ENCODE measurements around the gene PVALEF. TPM values are rescaled to one million over a fixed set of nuclear protein-coding genes. Genes with fewer than 3 reads are reported as not detected.
"Not testable (repeated sequence)": the region's sequence is repeated elsewhere in the genome, so short reads cannot be mapped to it uniquely, and the experiment has no call there.

The PVALEF gene
- total and polyA plus RNA-seq, 2 of the 13 experiments (the other 11 are each of a cell fraction or from before 2014, with no cell fraction given) = 0.18 TPM

- TF ChIP-seq, protein P1, sequence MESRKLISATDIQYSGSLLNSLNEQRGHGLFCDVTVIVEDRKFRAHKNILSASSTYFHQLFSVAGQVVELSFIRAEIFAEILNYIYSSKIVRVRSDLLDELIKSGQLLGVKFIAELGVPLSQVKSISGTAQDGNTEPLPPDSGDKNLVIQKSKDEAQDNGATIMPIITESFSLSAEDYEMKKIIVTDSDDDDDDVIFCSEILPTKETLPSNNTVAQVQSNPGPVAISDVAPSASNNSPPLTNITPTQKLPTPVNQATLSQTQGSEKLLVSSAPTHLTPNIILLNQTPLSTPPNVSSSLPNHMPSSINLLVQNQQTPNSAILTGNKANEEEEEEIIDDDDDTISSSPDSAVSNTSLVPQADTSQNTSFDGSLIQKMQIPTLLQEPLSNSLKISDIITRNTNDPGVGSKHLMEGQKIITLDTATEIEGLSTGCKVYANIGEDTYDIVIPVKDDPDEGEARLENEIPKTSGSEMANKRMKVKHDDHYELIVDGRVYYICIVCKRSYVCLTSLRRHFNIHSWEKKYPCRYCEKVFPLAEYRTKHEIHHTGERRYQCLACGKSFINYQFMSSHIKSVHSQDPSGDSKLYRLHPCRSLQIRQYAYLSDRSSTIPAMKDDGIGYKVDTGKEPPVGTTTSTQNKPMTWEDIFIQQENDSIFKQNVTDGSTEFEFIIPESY (CRISPR knock-in tag; IDR thresholded peaks at IDR 0.05) = peak; percentile 96
- no peak for TF ChIP-seq ATRX (CRISPR knock-in tag; IDR thresholded peaks at IDR 0.05; ENCODE audit: borderline replicate concordance)
- TF ChIP-seq SPEN (CRISPR knock-in tag; IDR thresholded peaks at IDR 0.05; ENCODE audit: low read depth) = no peak
- no peak for TF ChIP-seq DZIP1 (CRISPR knock-in tag; IDR thresholded peaks at IDR 0.05)
- no peak for TF ChIP-seq NR2F2 (IDR thresholded peaks at IDR 0.05; ENCODE audit: borderline replicate concordance, low read depth)
- TF ChIP-seq PRDM10 (CRISPR knock-in tag; IDR thresholded peaks at IDR 0.05; ENCODE audit: low read depth) = no peak
- no peak for TF ChIP-seq HINFP (CRISPR knock-in tag; IDR thresholded peaks at IDR 0.05; ENCODE audit: low read depth)
Observed at GRCh38 chr17:81223762-81224130, 58.4 kb downstream of the PVALEF start (continued).

GRCh38 chr17:81227630-81228029, 62.3 kb downstream of the PVALEF start:
- intact Hi-C loops (cut with micrococcal nuclease; ENCODE audit: unreplicated experiment); H3K9me3 ChIP-seq (ENCODE audit: low read length); FAIRE-seq; BruUV-seq (replicated peaks); H3K4me2 ChIP-seq (ENCODE audit: low read depth, low read length); H3K9ac ChIP-seq (ENCODE audit: insufficient read depth, low read depth, low read length); H4K20me1 ChIP-seq (ENCODE audit: insufficient read depth, low read length); CTCF ChIA-PET (ENCODE audit: low intra/inter-chr PET ratio, low total read pairs); H2AFZ ChIP-seq (ENCODE audit: low read length); H3K27ac ChIP-seq (ENCODE audit: extremely low read length, insufficient read depth, low read length); H3K4me3 ChIP-seq (replicated peaks in 1 of 3; ENCODE audit: insufficient read depth in 1 of 3, low read depth in 2 of 3, low read length in 3 of 3); DNase-seq (ENCODE audit: low spot score); ATAC-seq; H3K27me3 ChIP-seq (ENCODE audit: control insufficient read depth in 1 of 2, insufficient read depth in 2 of 2, low read length in 2 of 2); H3K79me2 ChIP-seq (ENCODE audit: insufficient read depth, low read length): not testable (repeated sequence)
- in situ Hi-C loops (cut with HindIII; ENCODE audit: extremely low pct_ligation_motif_present, low pct_unique_long_range_greater_than_20kb) = loop anchor here (5.0 kb wide), 1 partner anchor 85 kb away; no protein-coding TSS in a partner anchor
- 95% methylated on average over 2 of the region's 2 CpGs for whole genome bisulfite sequencing (ENCODE audit: low lambda C conversion rate)
- peaks cover 23% of the 10 kb centered on the region for H3K4me1 ChIP-seq (ENCODE audit: insufficient read depth, low read length)
- POLR2A ChIA-PET = interaction anchor here (1.4 to 3.5 kb wide), 2 partner anchors 11 to 62 kb away, joined by 3 to 16 read pairs; partner anchors contain the start of genes AATK, NDUFAF8, PVALEF and TEPSIN
- peaks cover 19 to 26% of the 10 kb centered on the region in 2 experiments; a peak in 4 of 5 replicates for H3K36me3 ChIP-seq (replicated peaks in 1 of 2; ENCODE audit: control insufficient read depth in 1 of 2, insufficient read depth in 2 of 2, low read length in 2 of 2)
